HepG2 (cell line): ENCODE data around the gene THADA. TPM values are rescaled to one million over a fixed set of nuclear protein-coding genes. Genes with fewer than 3 reads are reported as not detected.

ENCODE experiments used
- ATAC-seq: fragments of 200-7000 bp; cut with Tn5 transposase; 3 replicates; pipeline ENCODE4 v1.9.1; 2020; ENCODE audit warnings: mild to moderate bottlenecking, moderate library complexity
- BruUV-seq: library from RNA; stranded (reverse); fragments of 400-500 nt; replicated peaks from 2 replicates; lab custom pipeline; 2021; lab: Mats Ljungman, UMichigan
- CTCF ChIA-PET: fragments of 300-600 bp; formaldehyde crosslinking; extraction: SDS; loops from one replicate; lab custom pipeline; 2021; ENCODE audit warnings: low total read pairs, inconsistent platforms, low intra/inter-chr PET ratio; lab: Yijun Ruan, JAX
- POLR2A ChIA-PET: fragments of 350-600 bp; sonication (Branson Sonifier 250); formaldehyde crosslinking; loops from one replicate; lab custom pipeline; 2020; ENCODE audit warnings: antibody characterized with exemption, inconsistent platforms; lab: Yijun Ruan, JAX
- DNase-seq: peaks from one replicate; pipeline ENCODE4 v3.0.0-alpha.2; 2015; ENCODE audit warnings: low spot score
- FAIRE-seq: peaks from 3 replicates; lab custom pipeline; 2011; peaks lifted over from hg19 to GRCh38; lab: Jason Lieb, UNC
- H2AFZ ChIP-seq: one replicate; pipeline ENCODE4 v1.6.1; 2011; ENCODE audit warnings: low read length, inconsistent platforms
- H3K27ac ChIP-seq: fragments of 300-600 bp; 3 replicates; pipeline ENCODE4 v1.8.0; 2011; ENCODE audit warnings: mixed run types, mild to moderate bottlenecking, mixed read lengths, low read length, inconsistent platforms; ENCODE audit not compliant: insufficient read depth; ENCODE audit errors: extremely low read length
- H3K27me3 ChIP-seq, 2 experiments: fragments of 200-600 bp in 1 of 2; 2 replicates in 1 of 2; 3 replicates in 1 of 2; pipeline versions ENCODE4 v1.6.0 to v1.8.0; 2011; ENCODE audit warnings: low read length in 2 of 2, mild to moderate bottlenecking in 2 of 2, moderate library complexity in 2 of 2, inconsistent platforms in 1 of 2; ENCODE audit not compliant: insufficient read depth in 2 of 2, control insufficient read depth in 1 of 2
- H3K36me3 ChIP-seq, 2 experiments: fragments of 200-600 bp in 1 of 2; replicated peaks in 1 of 2; 2 replicates in 1 of 2; 3 replicates in 1 of 2; pipeline versions ENCODE4 v1.5.1 to v1.8.0; 2011; ENCODE audit warnings: low read length in 2 of 2, inconsistent platforms in 1 of 2; ENCODE audit not compliant: insufficient read depth in 2 of 2, control insufficient read depth in 1 of 2
- H3K4me1 ChIP-seq: 2 replicates; pipeline ENCODE4 v1.5.1; 2012; ENCODE audit warnings: low read length, inconsistent platforms; ENCODE audit not compliant: insufficient read depth
- H3K4me2 ChIP-seq: 2 replicates; pipeline ENCODE4 v1.6.0; 2011; ENCODE audit warnings: low read depth, low read length, inconsistent platforms
- H3K4me3 ChIP-seq, 3 experiments: fragments of 200-600 bp in 1 of 3; sonication (generic), shearing (Covaris generic) in 1 of 3; replicated peaks in 1 of 3; 2 replicates each; pipeline ENCODE4 v1.5.1; 2011 to 2016; ENCODE audit warnings: low read length in 3 of 3, inconsistent platforms in 2 of 3, low read depth in 2 of 3, mild to moderate bottlenecking in 2 of 3, control low read depth in 1 of 3, mixed read lengths in 1 of 3; ENCODE audit not compliant: insufficient read depth in 1 of 3
- H3K79me2 ChIP-seq: one replicate; pipeline ENCODE4 v1.6.1; 2011; ENCODE audit warnings: low read length, inconsistent platforms; ENCODE audit not compliant: insufficient read depth
- H3K9ac ChIP-seq: 2 replicates; pipeline ENCODE4 v1.6.0; 2011; ENCODE audit warnings: mild to moderate bottlenecking, low read depth, low read length, inconsistent platforms; ENCODE audit not compliant: insufficient read depth
- H3K9me3 ChIP-seq: 2 replicates; pipeline ENCODE4 v1.5.1; 2012; ENCODE audit warnings: mild to moderate bottlenecking, low read length
- H4K20me1 ChIP-seq: 2 replicates; pipeline ENCODE4 v1.6.0; 2011; ENCODE audit warnings: inconsistent platforms, mild to moderate bottlenecking, low read length, moderate library complexity; ENCODE audit not compliant: insufficient read depth
- ATF7-NPFF ChIP-seq: sonication (generic); formaldehyde crosslinking; IDR thresholded peaks from 2 replicates; pipeline ENCODE4 v1.8.1; 2023; ENCODE audit warnings: mild to moderate bottlenecking, low read depth, missing genetic modification reagents, moderate library complexity
- BCL3 ChIP-seq: sonication (generic); formaldehyde crosslinking; IDR thresholded peaks from 2 replicates; pipeline ENCODE4 v1.5.1; 2020; ENCODE audit warnings: mild to moderate bottlenecking, missing genetic modification reagents, moderate library complexity
- CCDC6 ChIP-seq: sonication (generic); formaldehyde crosslinking; IDR thresholded peaks from 2 replicates; pipeline ENCODE4 v1.8.1; 2022; ENCODE audit warnings: mild to moderate bottlenecking, missing genetic modification reagents, moderate library complexity
- EHMT2 ChIP-seq: fragments of 200-600 bp; sonication (generic); IDR thresholded peaks from 2 replicates; pipeline ENCODE4 v1.7.0; 2017; ENCODE audit warnings: antibody characterized with exemption, low read depth, low read length, borderline replicate concordance
- GATAD2A ChIP-seq: IDR thresholded peaks from 2 replicates; pipeline ENCODE4 v1.6.1; 2016
- NRL ChIP-seq: sonication (generic); formaldehyde crosslinking; IDR thresholded peaks from 2 replicates; pipeline ENCODE4 v1.5.0; 2020; ENCODE audit warnings: missing genetic modification reagents, mild to moderate bottlenecking, moderate library complexity, borderline replicate concordance
- PHB2 ChIP-seq: fragments of 450-650 bp; IDR thresholded peaks from 2 replicates; pipeline ENCODE4 v1.6.1; 2018; ENCODE audit not compliant: partially characterized antibody
- POLR2AphosphoS2 ChIP-seq: IDR thresholded peaks from 2 replicates; pipeline ENCODE4 v1.6.1; 2011; ENCODE audit warnings: low read depth, low read length, improper control_type of control experiment
- SKI ChIP-seq: fragments of 450-650 bp; IDR thresholded peaks from one replicate; pipeline ENCODE4 v1.6.1; 2018; ENCODE audit warnings: mild to moderate bottlenecking; ENCODE audit not compliant: partially characterized antibody
- SMC3 ChIP-seq: IDR thresholded peaks from 2 replicates; pipeline ENCODE4 v1.6.1; 2011; ENCODE audit warnings: low read length, improper control_type of control experiment
- SNAPC5 ChIP-seq: sonication (generic); formaldehyde crosslinking; IDR thresholded peaks from 2 replicates; pipeline ENCODE4 v1.8.1; 2023; ENCODE audit warnings: mild to moderate bottlenecking, missing genetic modification reagents, borderline replicate concordance
- TEAD3 ChIP-seq: optimal IDR thresholded peaks from 2 replicates; pipeline ENCODE3; 2016; ENCODE audit warnings: borderline replicate concordance
- ZNF121 ChIP-seq: sonication (generic); formaldehyde crosslinking; IDR thresholded peaks from 2 replicates; pipeline ENCODE4 v1.5.0; 2020; ENCODE audit warnings: mild to moderate bottlenecking, missing genetic modification reagents
- ZNF331 ChIP-seq: sonication (generic); formaldehyde crosslinking; IDR thresholded peaks from 2 replicates; pipeline ENCODE4 v1.4.0; 2020; ENCODE audit warnings: missing genetic modification reagents
- ZNF501 ChIP-seq: sonication (generic); formaldehyde crosslinking; IDR thresholded peaks from 2 replicates; pipeline ENCODE4 v1.5.1; 2020; ENCODE audit warnings: mild to moderate bottlenecking, moderate library complexity, missing genetic modification reagents
- ZNF547 ChIP-seq: sonication (generic); formaldehyde crosslinking; IDR thresholded peaks from 2 replicates; pipeline ENCODE4 v1.5.1; 2020; ENCODE audit warnings: mild to moderate bottlenecking, missing genetic modification reagents
- ZSCAN9 ChIP-seq: IDR thresholded peaks from 2 replicates; pipeline ENCODE4 v1.6.1; 2016; ENCODE audit warnings: borderline replicate concordance
- WGBS: methylation state at CpG from one replicate; pipeline ENCODE4 v1.1.6; 2017; ENCODE audit warnings: low lambda C conversion rate; 5-methylcytosine and 5-hydroxymethylcytosine counted together
- in situ Hi-C: cut with HindIII; loops from 2 replicates; pipeline ENCODE4 v1.10.0; 2017; ENCODE audit warnings: low pct_unique_long_range_greater_than_20kb; ENCODE audit not compliant: extremely low pct_ligation_motif_present
- intact Hi-C: fragments of 100-400 bp; cut with micrococcal nuclease; formaldehyde crosslinking; loops from one replicate; pipeline ENCODE4 v1.10.0; 2022; ENCODE audit not compliant: unreplicated experiment
- polyA plus RNA-seq, 8 experiments: library from polyadenylated mRNA; depleted of rRNA in 3 of 8; stranded (reverse) in 7 of 8; unstranded in 1 of 8; fragments of >200 nt; fragmentation: Illumina TruSeq in 4 of 8; extraction: Trizol in 4 of 8; gene quantifications; 2 replicates each; pipeline versions ENCODE4 v1.2.1 to v1.2.3, GENCODE V29; 2011 to 2016; ENCODE audit warnings: low read depth in 4 of 8, missing spikeins in 1 of 8, mixed read lengths in 1 of 8; ENCODE audit not compliant: insufficient read depth in 1 of 8
- total RNA-seq, 5 experiments: library from RNA; depleted of rRNA; stranded (reverse); fragments of >200 nt; fragmentation: Illumina TruSeq; extraction: Trizol; gene quantifications; 2 replicates each; pipeline ENCODE4 v1.2.3, GENCODE V29; 2016; ENCODE audit warnings: low read depth in 1 of 5
- TF ChIP-seq, protein P1 (sequence below): sonication (generic); formaldehyde crosslinking; IDR thresholded peaks from 2 replicates; pipeline ENCODE4 v1.4.0; 2020; ENCODE audit warnings: missing genetic modification reagents, borderline replicate concordance

THADA gene
- total and polyA plus RNA-seq, 2 of the 13 experiments (the other 11 are each of a cell fraction or from before 2014, with no cell fraction given) = 12.7 to 21.7 TPM

- TF ChIP-seq EHMT2 (no peak), SMC3 (no peak), CCDC6 (no peak), GATAD2A (CRISPR knock-in tag) (peak; percentile 8; the same call in 1 of the 2 replicates), ATF7-NPFF (CRISPR knock-in tag) (0 out of 2 replicates have a peak, but pooled peaks have one; percentile 41), ZNF501 (CRISPR knock-in tag) (no peak), TEAD3 (peak; percentile 44), PHB2 (no peak), ZNF121 (no peak), BCL3 (CRISPR knock-in tag) (0 out of 2 replicates have a peak, but pooled peaks have one; percentile 44), ZNF547 (CRISPR knock-in tag) (0 out of 2 replicates have a peak, but pooled peaks have one; percentile 35), SNAPC5 (CRISPR knock-in tag) (no peak), NRL (no peak), ZNF331 (CRISPR knock-in tag) (no peak)
These were observed 135.1 kb downstream of the THADA start (continued) for GRCh38 chr2:43460611-43461365.

GRCh38 chr2:43460174-43460546 lies 135.7 kb downstream of the THADA start:
- Histone ChIP-seq H3K36me3 (no peaks in the 10 kb centered on the region), H3K9ac (no peak overlapping the region), H3K79me2 (no peaks in the 10 kb centered on the region), H3K9me3 (no peaks in the 10 kb centered on the region), H3K27ac (no peak overlapping the region), H3K4me2 (no peak overlapping the region), H4K20me1 (no peaks in the 10 kb centered on the region), H3K4me3 (no peak overlapping the region), H3K4me1 (peaks cover 98% of the 10 kb centered on the region), H3K27me3 (no peaks in the 10 kb centered on the region), H2AFZ (no peak overlapping the region)
- in situ Hi-C loops (no loop called here), intact Hi-C loops (no loop called here)
- CTCF ChIA-PET = no interaction called here
- DNase-seq (no peak), FAIRE-seq (no peak), ATAC-seq (no peak)
- BruUV-seq = no TSS peak
- 94% methylated on average over 1 of the region's 1 CpG for WGBS
- POLR2A ChIA-PET = no interaction called here
- TF ChIP-seq SKI = no peak
- TF ChIP-seq POLR2AphosphoS2 = no peak
- TF ChIP-seq TEAD3 = no peak
- TF ChIP-seq, protein P1, sequence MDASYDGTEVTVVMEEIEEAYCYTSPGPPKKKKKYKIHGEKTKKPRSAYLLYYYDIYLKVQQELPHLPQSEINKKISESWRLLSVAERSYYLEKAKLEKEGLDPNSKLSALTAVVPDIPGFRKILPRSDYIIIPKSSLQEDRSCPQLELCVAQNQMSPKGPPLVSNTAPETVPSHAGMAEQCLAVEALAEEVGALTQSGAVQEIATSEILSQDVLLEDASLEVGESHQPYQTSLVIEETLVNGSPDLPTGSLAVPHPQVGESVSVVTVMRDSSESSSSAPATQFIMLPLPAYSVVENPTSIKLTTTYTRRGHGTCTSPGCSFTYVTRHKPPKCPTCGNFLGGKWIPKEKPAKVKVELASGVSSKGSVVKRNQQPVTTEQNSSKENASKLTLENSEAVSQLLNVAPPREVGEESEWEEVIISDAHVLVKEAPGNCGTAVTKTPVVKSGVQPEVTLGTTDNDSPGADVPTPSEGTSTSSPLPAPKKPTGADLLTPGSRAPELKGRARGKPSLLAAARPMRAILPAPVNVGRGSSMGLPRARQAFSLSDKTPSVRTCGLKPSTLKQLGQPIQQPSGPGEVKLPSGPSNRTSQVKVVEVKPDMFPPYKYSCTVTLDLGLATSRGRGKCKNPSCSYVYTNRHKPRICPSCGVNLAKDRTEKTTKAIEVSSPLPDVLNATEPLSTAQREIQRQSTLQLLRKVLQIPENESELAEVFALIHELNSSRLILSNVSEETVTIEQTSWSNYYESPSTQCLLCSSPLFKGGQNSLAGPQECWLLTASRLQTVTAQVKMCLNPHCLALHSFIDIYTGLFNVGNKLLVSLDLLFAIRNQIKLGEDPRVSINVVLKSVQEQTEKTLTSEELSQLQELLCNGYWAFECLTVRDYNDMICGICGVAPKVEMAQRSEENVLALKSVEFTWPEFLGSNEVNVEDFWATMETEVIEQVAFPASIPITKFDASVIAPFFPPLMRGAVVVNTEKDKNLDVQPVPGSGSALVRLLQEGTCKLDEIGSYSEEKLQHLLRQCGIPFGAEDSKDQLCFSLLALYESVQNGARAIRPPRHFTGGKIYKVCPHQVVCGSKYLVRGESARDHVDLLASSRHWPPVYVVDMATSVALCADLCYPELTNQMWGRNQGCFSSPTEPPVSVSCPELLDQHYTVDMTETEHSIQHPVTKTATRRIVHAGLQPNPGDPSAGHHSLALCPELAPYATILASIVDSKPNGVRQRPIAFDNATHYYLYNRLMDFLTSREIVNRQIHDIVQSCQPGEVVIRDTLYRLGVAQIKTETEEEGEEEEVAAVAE (CRISPR knock-in tag) = no peak
- TF ChIP-seq ZSCAN9 (CRISPR knock-in tag) = no peak
